GM21723 (cell line): ENCODE measurements around the gene STK39.

Experiments
- ATAC-seq: cut with Tn5 transposase; IDR thresholded peaks from one replicate; pipeline ENCODE4 v1.9.1; 2021; ENCODE audit warnings: mild to moderate bottlenecking, moderate library complexity; ENCODE audit not compliant: unreplicated experiment

The STK39 gene

GRCh38 chr2:168185583-168186274 lies 61.7 kb downstream of the STK39 start:
- no peak for ATAC-seq

GRCh38 chr2:168184681-168185513 lies 62.5 kb downstream of the STK39 start:
- no peak for ATAC-seq

- no peak for ATAC-seq
Measured at GRCh38 chr2:168183308-168183997, 63.9 kb downstream of the STK39 start.

- ATAC-seq = no peak
Measured at GRCh38 chr2:168182550-168183249, 64.7 kb downstream of the STK39 start.

- ATAC-seq = no peak
Measured at GRCh38 chr2:168181825-168182224, 65.6 kb downstream of the STK39 start.

GRCh38 chr2:168180914-168181313 lies 66.5 kb downstream of the STK39 start:
- ATAC-seq = no peak

GRCh38 chr2:168180483-168180882 lies 66.9 kb downstream of the STK39 start:
- ATAC-seq = no peak

GRCh38 chr2:168179592-168179991 lies 67.8 kb downstream of the STK39 start:
- no peak for ATAC-seq

GRCh38 chr2:168178520-168179324 lies 68.7 kb downstream of the STK39 start:
- ATAC-seq = no peak

GRCh38 chr2:168176402-168176801 lies 71.0 kb downstream of the STK39 start:
- no peak for ATAC-seq

GRCh38 chr2:168175469-168175868 lies 71.9 kb downstream of the STK39 start:
- ATAC-seq = no peak

- no peak for ATAC-seq
Measured at GRCh38 chr2:168174756-168175155, 72.6 kb downstream of the STK39 start.

- ATAC-seq = no peak
Measured at GRCh38 chr2:168172071-168172470, 75.3 kb downstream of the STK39 start.

GRCh38 chr2:168171059-168171762 lies 76.2 kb downstream of the STK39 start:
- ATAC-seq = no peak

- no peak for ATAC-seq
Measured at GRCh38 chr2:168169097-168169745, 78.2 kb downstream of the STK39 start.

GRCh38 chr2:168167511-168168263 lies 79.7 kb downstream of the STK39 start:
- ATAC-seq = no peak

GRCh38 chr2:168166902-168167510 lies 80.4 kb downstream of the STK39 start:
- ATAC-seq = no peak
